Myometrial cell (primary cell): ENCODE measurements around the gene UPF2. TPM values are rescaled to one million over a fixed set of nuclear protein-coding genes. Genes with fewer than 3 reads are reported as not detected.

Experiments used
- total RNA-seq: library from RNA; depleted of rRNA; stranded (reverse); fragments of >200 nt; gene quantifications from 2 replicates; pipeline ENCODE4 v1.2.3, GENCODE V29; 2015

Gene UPF2, protein sequence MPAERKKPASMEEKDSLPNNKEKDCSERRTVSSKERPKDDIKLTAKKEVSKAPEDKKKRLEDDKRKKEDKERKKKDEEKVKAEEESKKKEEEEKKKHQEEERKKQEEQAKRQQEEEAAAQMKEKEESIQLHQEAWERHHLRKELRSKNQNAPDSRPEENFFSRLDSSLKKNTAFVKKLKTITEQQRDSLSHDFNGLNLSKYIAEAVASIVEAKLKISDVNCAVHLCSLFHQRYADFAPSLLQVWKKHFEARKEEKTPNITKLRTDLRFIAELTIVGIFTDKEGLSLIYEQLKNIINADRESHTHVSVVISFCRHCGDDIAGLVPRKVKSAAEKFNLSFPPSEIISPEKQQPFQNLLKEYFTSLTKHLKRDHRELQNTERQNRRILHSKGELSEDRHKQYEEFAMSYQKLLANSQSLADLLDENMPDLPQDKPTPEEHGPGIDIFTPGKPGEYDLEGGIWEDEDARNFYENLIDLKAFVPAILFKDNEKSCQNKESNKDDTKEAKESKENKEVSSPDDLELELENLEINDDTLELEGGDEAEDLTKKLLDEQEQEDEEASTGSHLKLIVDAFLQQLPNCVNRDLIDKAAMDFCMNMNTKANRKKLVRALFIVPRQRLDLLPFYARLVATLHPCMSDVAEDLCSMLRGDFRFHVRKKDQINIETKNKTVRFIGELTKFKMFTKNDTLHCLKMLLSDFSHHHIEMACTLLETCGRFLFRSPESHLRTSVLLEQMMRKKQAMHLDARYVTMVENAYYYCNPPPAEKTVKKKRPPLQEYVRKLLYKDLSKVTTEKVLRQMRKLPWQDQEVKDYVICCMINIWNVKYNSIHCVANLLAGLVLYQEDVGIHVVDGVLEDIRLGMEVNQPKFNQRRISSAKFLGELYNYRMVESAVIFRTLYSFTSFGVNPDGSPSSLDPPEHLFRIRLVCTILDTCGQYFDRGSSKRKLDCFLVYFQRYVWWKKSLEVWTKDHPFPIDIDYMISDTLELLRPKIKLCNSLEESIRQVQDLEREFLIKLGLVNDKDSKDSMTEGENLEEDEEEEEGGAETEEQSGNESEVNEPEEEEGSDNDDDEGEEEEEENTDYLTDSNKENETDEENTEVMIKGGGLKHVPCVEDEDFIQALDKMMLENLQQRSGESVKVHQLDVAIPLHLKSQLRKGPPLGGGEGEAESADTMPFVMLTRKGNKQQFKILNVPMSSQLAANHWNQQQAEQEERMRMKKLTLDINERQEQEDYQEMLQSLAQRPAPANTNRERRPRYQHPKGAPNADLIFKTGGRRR
- total RNA-seq = 8.6 and 12.6 TPM in 2 replicates

DNA sequence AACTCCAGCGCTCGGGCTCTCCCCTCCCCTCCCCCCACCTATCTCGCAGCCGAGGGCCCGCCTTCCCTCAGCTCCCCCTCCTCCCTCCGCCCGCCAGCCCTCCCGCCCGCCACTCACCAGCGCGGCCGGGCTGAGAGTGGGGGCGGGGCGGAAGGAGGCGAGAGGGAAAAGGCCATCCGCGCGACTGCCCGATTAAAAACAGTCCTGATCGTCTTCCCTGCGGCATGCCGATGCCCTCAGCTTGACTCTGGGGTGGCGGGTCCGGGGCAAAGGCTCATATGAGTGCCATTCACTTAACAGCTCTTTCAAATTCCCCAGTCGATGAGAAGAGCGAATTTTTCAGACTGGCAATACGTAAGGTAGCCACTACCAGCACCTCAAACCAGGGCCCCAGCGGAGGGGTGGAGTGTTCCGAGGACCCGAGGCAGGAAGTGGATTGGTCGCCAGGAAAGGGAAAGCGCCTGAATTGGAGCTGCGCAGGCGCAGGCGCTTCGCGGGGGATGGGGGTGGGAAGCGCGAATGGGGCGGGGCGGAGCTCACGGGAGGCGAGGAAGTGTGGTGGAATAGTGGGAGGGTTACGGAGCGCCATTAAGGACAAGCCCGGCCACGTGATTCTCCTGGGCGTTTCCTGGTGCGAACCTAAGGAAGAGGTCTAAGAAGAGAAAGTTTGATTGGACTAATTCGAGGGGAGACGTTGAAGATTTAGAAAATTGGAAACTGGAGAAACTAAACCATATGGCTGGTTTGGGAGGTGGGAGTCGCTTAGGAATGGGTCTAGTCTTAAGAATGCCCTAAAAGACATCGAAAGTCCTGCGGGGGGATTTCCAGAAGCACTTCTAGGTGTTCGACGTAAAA lies at the start of gene UPF2:
Gene UPF2, minus strand, starts transcription at position 13 of the 855 bp plus-strand sequence. CDS start 7,386 bp downstream, outside the sequence.

DNA sequence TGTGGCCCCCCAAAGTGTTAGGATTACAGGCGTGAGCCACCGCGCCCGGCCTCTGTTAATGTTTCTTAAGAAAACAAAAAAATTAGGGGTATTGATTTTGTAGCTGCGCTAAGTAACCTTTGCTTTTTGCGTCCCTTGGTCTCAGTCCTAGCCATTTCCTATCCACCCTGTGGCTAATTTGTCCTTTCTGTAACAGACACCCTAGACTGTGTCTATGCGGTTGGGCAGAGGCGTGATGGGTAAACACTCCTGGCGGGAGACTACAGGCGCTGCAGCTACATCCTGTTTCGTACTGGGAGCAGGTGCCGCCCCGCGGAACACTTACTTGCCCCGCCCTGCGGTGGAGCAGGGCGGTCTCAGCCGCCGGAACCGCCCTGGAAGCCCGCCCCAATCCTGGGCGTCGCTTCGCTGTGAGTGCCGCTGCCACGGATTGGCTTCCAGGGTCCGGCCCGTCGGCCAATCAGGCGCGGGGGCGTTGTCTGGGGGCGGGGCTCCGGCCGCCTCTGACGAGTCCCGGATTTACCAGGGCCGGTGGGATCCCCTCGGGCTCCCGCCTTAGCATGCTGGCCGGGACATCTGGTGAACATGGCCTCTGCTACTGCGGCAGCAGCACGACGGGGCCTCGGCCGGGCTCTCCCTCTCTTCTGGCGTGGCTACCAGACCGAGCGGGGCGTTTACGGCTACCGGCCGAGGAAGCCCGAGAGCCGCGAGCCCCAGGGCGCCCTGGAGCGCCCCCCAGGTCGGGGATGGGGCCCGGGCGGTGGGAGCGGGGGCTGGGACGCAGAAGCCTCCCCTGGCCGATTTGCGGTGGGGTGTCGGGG lies 26.1 kb upstream of the UPF2 start, which contains the start of gene DHTKD1:
Gene DHTKD1, plus strand, starts transcription at position 506 of the 821 bp plus-strand sequence. Its CDS starts 80 bp downstream, at position 586.

Other genes starting within 250 kb of the UPF2 start
- 4.3 and 11.3 TPM in 2 replicates for gene PROSER2, start 219.5 kb downstream of the UPF2 start, total RNA-seq
- gene DHTKD1, start 26.1 kb upstream of the UPF2 start, total RNA-seq = 11.5 and 20.6 TPM in 2 replicates
- 4.4 and 6.3 TPM in 2 replicates for gene SEC61A2, start 86.9 kb upstream of the UPF2 start, total RNA-seq
- gene NUDT5, start 153.1 kb upstream of the UPF2 start, total RNA-seq = 62.6 and 91.8 TPM in 2 replicates
- gene CDC123, start 153.4 kb upstream of the UPF2 start, total RNA-seq = 120 and 121 TPM in 2 replicates